Cardiac fibroblast (primary cell): ENCODE results near the gene SCUBE1.

Experiments used
- DNase-seq, 2 donors: peaks; one replicate each; pipeline versions ENCODE4 v3.0.0 to v3.0.0-alpha.2; 2010; ENCODE audit warnings: low read depth in 2 of 2
- H3K4me3 ChIP-seq, 2 donors: replicated peaks in 1 of 2; 1 replicate in 1 of 2; 2 replicates in 1 of 2; pipeline ENCODE4 v1.5.1; 2011; ENCODE audit warnings: low read depth in 2 of 2, low read length in 2 of 2, mild to moderate bottlenecking in 2 of 2, moderate library complexity in 1 of 2
- CTCF ChIP-seq: IDR thresholded peaks from one replicate; pipeline ENCODE4 v1.5.1; 2011; ENCODE audit warnings: low read depth, mild to moderate bottlenecking, low read length, inconsistent platforms

SCUBE1 gene

GRCh38 chr22:43295173-43295572, 48.0 kb downstream of the SCUBE1 start:
- no peak overlapping the region for H3K4me3 ChIP-seq
- DNase-seq = no peak
- no peak for TF ChIP-seq CTCF

- TF ChIP-seq CTCF = no peak
- peak; percentile 39 to 61 for DNase-seq
Observed at GRCh38 chr22:43293655-43294392, 49.3 kb downstream of the SCUBE1 start.

GRCh38 chr22:43293259-43293654, 49.9 kb downstream of the SCUBE1 start:
- no peak for TF ChIP-seq CTCF

More at GRCh38 chr22:43293655-43294392, 49.3 kb downstream of the SCUBE1 start:
- H3K4me3 ChIP-seq = no peak overlapping the region

GRCh38 chr22:43292630-43293018, 50.5 kb downstream of the SCUBE1 start:
- DNase-seq = no peak
- TF ChIP-seq CTCF = no peak
- H3K4me3 ChIP-seq = no peak overlapping the region

More at GRCh38 chr22:43293259-43293654, 49.9 kb downstream of the SCUBE1 start:
- no peak for DNase-seq
- no peak overlapping the region for H3K4me3 ChIP-seq

GRCh38 chr22:43291381-43291780, 51.8 kb downstream of the SCUBE1 start:
- no peak overlapping the region for H3K4me3 ChIP-seq
- TF ChIP-seq CTCF = no peak
- DNase-seq = no peak

GRCh38 chr22:43289976-43290721, 53.0 kb downstream of the SCUBE1 start:
- TF ChIP-seq CTCF = no peak
- DNase-seq = peak; percentile 23 to 26
- no peak overlapping the region for H3K4me3 ChIP-seq
